Ureter (tissue), 1 donor: ENCODE results near the gene PCSK6. TPM values are rescaled to one million over a fixed set of nuclear protein-coding genes. Genes with fewer than 3 reads are reported as not detected.

Source experiments
- DNase-seq: peaks from one replicate; pipeline ENCODE4 v3.0.0-alpha.2; 2020; ENCODE audit warnings: low spot score
- total RNA-seq: library from RNA; stranded (reverse); gene quantifications from one replicate; pipeline ENCODE4 v1.2.4, GENCODE V29; 2023
- donor health status: DM: yes; HTN: yes; CAD: no.

PCSK6 gene
- total RNA-seq, 1 donor from 2014 or later, result 14.5 TPM

GRCh38 chr15:101498717-101499480 is 9.4 kb upstream of the PCSK6 start:
- no peak for DNase-seq

GRCh38 chr15:101498076-101498716 is 8.7 kb upstream of the PCSK6 start:
- DNase-seq, result no peak

GRCh38 chr15:101497484-101498034 is 8.1 kb upstream of the PCSK6 start:
- DNase-seq, result no peak

- no peak for DNase-seq
Measured at GRCh38 chr15:101497017-101497416, 7.5 kb upstream of the PCSK6 start.

GRCh38 chr15:101496198-101496986 is 6.9 kb upstream of the PCSK6 start:
- no peak for DNase-seq

- no peak for DNase-seq
Measured at GRCh38 chr15:101495334-101496197, 6.1 kb upstream of the PCSK6 start.

GRCh38 chr15:101494251-101494796 is 4.8 kb upstream of the PCSK6 start:
- DNase-seq, result no peak

GRCh38 chr15:101492766-101493692 is 3.5 kb upstream of the PCSK6 start:
- no peak for DNase-seq

- DNase-seq, result no peak
Measured at GRCh38 chr15:101491734-101492640, 2.5 kb upstream of the PCSK6 start.

GRCh38 chr15:101490922-101491733 is 1.6 kb upstream of the PCSK6 start:
- DNase-seq, result no peak

GRCh38 chr15:101490408-101490891 is 943 bp upstream of the PCSK6 start:
- DNase-seq, result no peak

GRCh38 chr15:101489237-101489598 is 289 bp downstream of the PCSK6 start:
- no peak for DNase-seq

- DNase-seq, result no peak
Measured at GRCh38 chr15:101488300-101489164, 975 bp downstream of the PCSK6 start.

- DNase-seq, result no peak
Measured at GRCh38 chr15:101486696-101487459, 2.6 kb downstream of the PCSK6 start.

- DNase-seq, result no peak
Measured at GRCh38 chr15:101483462-101483861, 6.0 kb downstream of the PCSK6 start.
